Caki2 (cell line): ENCODE results near the gene MMP17. TPM values are rescaled to one million over a fixed set of nuclear protein-coding genes. Genes with fewer than 3 reads are reported as not detected.
"Not testable (repeated sequence)": the region's sequence is repeated elsewhere in the genome, so short reads cannot be mapped to it uniquely, and the experiment has no call there.

Source experiments
- DNase-seq: peaks from one replicate; pipeline ENCODE4 v3.0.0-alpha.2; 2015; ENCODE audit warnings: low read depth
- in situ Hi-C: cut with HindIII; loops from 2 replicates; pipeline ENCODE4 v1.10.0; 2016; ENCODE audit warnings: low sequenced_read_pairs, low pct_unique_long_range_greater_than_20kb, mixed read lengths
- total RNA-seq: library from RNA; depleted of rRNA; stranded (reverse); fragments of >200 nt; shearing (Covaris generic); gene quantifications from 2 replicates; pipeline ENCODE4 v1.2.3, GENCODE V29; 2014; ENCODE audit warnings: low replicate concordance

Gene MMP17
- total RNA-seq, 1 experiment from 2014 or later, result 1.0 TPM

GRCh38 chr12:131872154-131873051, 44.2 kb downstream of the MMP17 start:
- peak; percentile 68 for DNase-seq
- in situ Hi-C loops, result no loop called here

GRCh38 chr12:131873293-131873692, 45.1 kb downstream of the MMP17 start:
- in situ Hi-C loops, result no loop called here

GRCh38 chr12:131874972-131875371, 46.8 kb downstream of the MMP17 start:
- in situ Hi-C loops, DNase-seq: not testable (repeated sequence)

More at GRCh38 chr12:131873293-131873692, 45.1 kb downstream of the MMP17 start:
- no peak for DNase-seq

- DNase-seq, in situ Hi-C loops: not testable (repeated sequence)
Observed at GRCh38 chr12:131877216-131877615, 49.0 kb downstream of the MMP17 start.

GRCh38 chr12:131878436-131878835, 50.2 kb downstream of the MMP17 start:
- in situ Hi-C loops, result not testable (repeated sequence)

GRCh38 chr12:131882804-131883520, 54.8 kb downstream of the MMP17 start:
- DNase-seq, result no peak
- in situ Hi-C loops, result no loop called here

More at GRCh38 chr12:131878436-131878835, 50.2 kb downstream of the MMP17 start:
- DNase-seq, result not testable (repeated sequence)

GRCh38 chr12:131883521-131883900, 55.3 kb downstream of the MMP17 start:
- no peak for DNase-seq
- in situ Hi-C loops, result no loop called here

GRCh38 chr12:131885076-131885475, 56.9 kb downstream of the MMP17 start:
- DNase-seq, in situ Hi-C loops: not testable (repeated sequence)

- no peak for DNase-seq
- in situ Hi-C loops, result no loop called here
Observed at GRCh38 chr12:131885543-131886057, 57.4 kb downstream of the MMP17 start.

GRCh38 chr12:131891722-131892121, 63.5 kb downstream of the MMP17 start:
- DNase-seq, in situ Hi-C loops: not testable (repeated sequence)

- in situ Hi-C loops, result no loop called here
Observed at GRCh38 chr12:131892711-131893604, 64.8 kb downstream of the MMP17 start.

GRCh38 chr12:131893605-131894312, 65.6 kb downstream of the MMP17 start:
- in situ Hi-C loops, result no loop called here
- no peak for DNase-seq

More at GRCh38 chr12:131892711-131893604, 64.8 kb downstream of the MMP17 start:
- DNase-seq, result no peak

- peak; percentile 69 for DNase-seq
- in situ Hi-C loops, result no loop called here
Observed at GRCh38 chr12:131894313-131894860, 66.2 kb downstream of the MMP17 start, which contains the start of gene ULK1. Gene ULK1, plus strand, starts transcription at chr12:131894622. Its CDS starts 380 bp downstream, at chr12:131895002.

- in situ Hi-C loops, result no loop called here
- no peak for DNase-seq
Observed at GRCh38 chr12:131894981-131895639, 66.9 kb downstream of the MMP17 start.

- in situ Hi-C loops, result no loop called here
- DNase-seq, result no peak
Observed at GRCh38 chr12:131895640-131896079, 67.5 kb downstream of the MMP17 start.

GRCh38 chr12:131896080-131896810, 68.1 kb downstream of the MMP17 start:
- DNase-seq, result peak; percentile 94
- in situ Hi-C loops, result no loop called here
